ENCODE results near the gene A2ML1. TPM values are rescaled to one million over a fixed set of nuclear protein-coding genes. Genes with fewer than 3 reads are reported as not detected.

The A2ML1 gene
- polyA plus RNA-seq, 3 donors = not detected

DNA sequence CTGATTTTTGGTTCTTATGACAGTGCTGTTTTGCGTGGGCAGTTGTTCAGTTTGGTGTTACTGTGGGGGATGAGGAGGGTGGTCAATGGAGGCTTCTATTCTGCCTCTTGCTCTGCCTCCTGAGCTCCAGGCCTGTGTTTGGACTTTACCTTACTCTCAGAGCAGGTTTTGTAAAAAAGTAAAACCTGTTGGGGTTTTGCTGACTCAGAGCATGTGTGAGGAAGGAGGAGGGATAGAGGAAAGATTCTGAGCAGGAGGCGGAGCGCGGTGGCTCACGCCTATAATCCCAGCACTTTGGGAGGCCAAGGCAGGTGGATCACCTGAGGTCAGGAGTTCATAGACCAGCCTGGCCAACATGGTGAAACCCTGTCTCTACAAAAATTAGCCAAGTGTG, 6.7 kb downstream of the A2ML1 start:
- WGBS (ENCODE audit: insufficient coverage) = 73% methylated on average over 4 of the region's 5 CpGs
- Mint-ChIP-seq H3K4me3 (no peak overlapping the region), H3K27me3 (ENCODE audit: low read depth in 3 of 3) (peaks cover 1 to 6% (median 3%) of the 10 kb centered on the region in 3 donors), H3K27ac (no peak overlapping the region), H3K4me1 (peaks cover 5% of the 10 kb centered on the region), H3K9me3 (peaks cover 0 to 3% (median 0%) of the 10 kb centered on the region in 7 donors), H3K36me3 (no peaks in the 10 kb centered on the region)
- Histone ChIP-seq H3K9me3 (replicated peaks in 1 of 2; ENCODE audit: control insufficient read depth in 1 of 2, insufficient read depth in 1 of 2, low read length in 2 of 2) (no peaks in the 10 kb centered on the region), H3K27me3 (ENCODE audit: control insufficient read depth in 2 of 2, insufficient read depth in 2 of 2, low read length in 2 of 2) (no peaks in the 10 kb centered on the region), H3K27ac (ENCODE audit: low read depth in 1 of 2, low read length in 2 of 2) (no peak overlapping the region), H3K79me2 (ENCODE audit: insufficient read depth, low read length) (no peaks in the 10 kb centered on the region), H3K4me1 (ENCODE audit: control insufficient read depth in 1 of 2, insufficient read depth in 2 of 2, low read length in 2 of 2) (no peaks in the 10 kb centered on the region), H2AFZ (ENCODE audit: insufficient read depth, low read depth, low read length, poor library complexity, severe bottlenecking) (no peak overlapping the region), H3K4me3 (replicated peaks in 1 of 3; ENCODE audit: low read depth in 2 of 3, low read length in 3 of 3) (no peak overlapping the region), H3K4me2 (replicated peaks; ENCODE audit: extremely low read depth, low read length, poor library complexity, severe bottlenecking) (no peak overlapping the region), H3K36me3 (replicated peaks in 1 of 2; ENCODE audit: control insufficient read depth in 1 of 2, insufficient read depth in 2 of 2, low read length in 2 of 2) (no peaks in the 10 kb centered on the region), H3K9ac (ENCODE audit: insufficient read depth, low read length, poor library complexity, severe bottlenecking) (no peak overlapping the region), H4K20me1 (ENCODE audit: insufficient read depth, low read length) (no peaks in the 10 kb centered on the region)
- no peak for DNase-seq
- intact Hi-C loops (cut with micrococcal nuclease) = no loop called here
- TF ChIP-seq, protein P1, sequence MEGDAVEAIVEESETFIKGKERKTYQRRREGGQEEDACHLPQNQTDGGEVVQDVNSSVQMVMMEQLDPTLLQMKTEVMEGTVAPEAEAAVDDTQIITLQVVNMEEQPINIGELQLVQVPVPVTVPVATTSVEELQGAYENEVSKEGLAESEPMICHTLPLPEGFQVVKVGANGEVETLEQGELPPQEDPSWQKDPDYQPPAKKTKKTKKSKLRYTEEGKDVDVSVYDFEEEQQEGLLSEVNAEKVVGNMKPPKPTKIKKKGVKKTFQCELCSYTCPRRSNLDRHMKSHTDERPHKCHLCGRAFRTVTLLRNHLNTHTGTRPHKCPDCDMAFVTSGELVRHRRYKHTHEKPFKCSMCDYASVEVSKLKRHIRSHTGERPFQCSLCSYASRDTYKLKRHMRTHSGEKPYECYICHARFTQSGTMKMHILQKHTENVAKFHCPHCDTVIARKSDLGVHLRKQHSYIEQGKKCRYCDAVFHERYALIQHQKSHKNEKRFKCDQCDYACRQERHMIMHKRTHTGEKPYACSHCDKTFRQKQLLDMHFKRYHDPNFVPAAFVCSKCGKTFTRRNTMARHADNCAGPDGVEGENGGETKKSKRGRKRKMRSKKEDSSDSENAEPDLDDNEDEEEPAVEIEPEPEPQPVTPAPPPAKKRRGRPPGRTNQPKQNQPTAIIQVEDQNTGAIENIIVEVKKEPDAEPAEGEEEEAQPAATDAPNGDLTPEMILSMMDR (IDR thresholded peaks at IDR 0.05) = no peak

DNA sequence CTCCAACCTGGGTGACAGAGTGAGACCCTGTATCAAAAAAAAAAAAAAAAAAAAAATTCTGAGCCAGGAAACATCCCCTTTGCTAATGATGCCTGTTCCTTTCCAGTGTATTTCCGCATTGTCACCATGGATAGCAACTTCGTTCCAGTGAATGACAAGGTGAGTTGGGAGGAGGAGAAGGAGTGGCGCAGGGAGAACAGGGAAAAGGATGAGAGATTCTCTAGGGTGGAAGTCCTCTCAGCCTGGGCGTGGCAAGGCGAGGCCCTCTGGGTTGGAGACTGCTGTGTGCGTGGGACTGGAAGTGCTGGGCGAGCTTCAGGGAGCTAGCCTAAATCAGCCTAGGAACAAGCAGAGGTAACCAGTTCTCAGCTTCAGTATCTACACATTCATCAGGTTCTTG, 7.2 kb downstream of the A2ML1 start:
- Mint-ChIP-seq H3K4me1 (peaks cover 7% of the 10 kb centered on the region), H3K27me3 (ENCODE audit: low read depth in 3 of 3) (peaks cover under 1 to 8% (median 1%) of the 10 kb centered on the region in 3 donors), H3K27ac (no peak overlapping the region), H3K36me3 (no peaks in the 10 kb centered on the region), H3K9me3 (peaks cover 0 to 3% (median 0%) of the 10 kb centered on the region in 7 donors), H3K4me3 (no peak overlapping the region)
- no peaks in the 10 kb centered on the region for H3K27me3 ChIP-seq (ENCODE audit: control insufficient read depth in 2 of 2, insufficient read depth in 2 of 2, low read length in 2 of 2)
- H4K20me1 ChIP-seq (ENCODE audit: insufficient read depth, low read length) = no peaks in the 10 kb centered on the region
- intact Hi-C loops (cut with micrococcal nuclease) = no loop called here
- 95% methylated on average over 5 of the region's 7 CpGs for WGBS (ENCODE audit: insufficient coverage)
- TF ChIP-seq, protein P1 (IDR thresholded peaks at IDR 0.05) = no peak
- no peak overlapping the region for H3K4me2 ChIP-seq (replicated peaks; ENCODE audit: extremely low read depth, low read length, poor library complexity, severe bottlenecking)
- no peak overlapping the region for H3K27ac ChIP-seq (ENCODE audit: low read depth in 1 of 2, low read length in 2 of 2)
- H3K36me3 ChIP-seq (replicated peaks in 1 of 2; ENCODE audit: control insufficient read depth in 1 of 2, insufficient read depth in 2 of 2, low read length in 2 of 2) = no peaks in the 10 kb centered on the region
- no peak overlapping the region for H3K9ac ChIP-seq (ENCODE audit: insufficient read depth, low read length, poor library complexity, severe bottlenecking)
- no peaks in the 10 kb centered on the region for H3K79me2 ChIP-seq (ENCODE audit: insufficient read depth, low read length)
- H3K4me3 ChIP-seq (replicated peaks in 1 of 3; ENCODE audit: low read depth in 2 of 3, low read length in 3 of 3) = no peak overlapping the region
- no peaks in the 10 kb centered on the region for H3K4me1 ChIP-seq (ENCODE audit: control insufficient read depth in 1 of 2, insufficient read depth in 2 of 2, low read length in 2 of 2)
- no peaks in the 10 kb centered on the region for H3K9me3 ChIP-seq (replicated peaks in 1 of 2; ENCODE audit: control insufficient read depth in 1 of 2, insufficient read depth in 1 of 2, low read length in 2 of 2)
- DNase-seq = no peak
- no peak overlapping the region for H2AFZ ChIP-seq (ENCODE audit: insufficient read depth, low read depth, low read length, poor library complexity, severe bottlenecking)
